ENCODE measurements around the gene CAPN11.
"Not testable (repeated sequence)": the region's sequence is repeated elsewhere in the genome, so short reads cannot be mapped to it uniquely, and the experiment has no call there.

Gene CAPN11

GRCh38 chr6:44230034-44230675, 71.5 kb downstream of the CAPN11 start:
- DNase-seq, result no peak

- not testable (repeated sequence) for DNase-seq
These were observed 72.8 kb downstream of the CAPN11 start for GRCh38 chr6:44231426-44231825.

GRCh38 chr6:44232676-44233566, 74.3 kb downstream of the CAPN11 start:
- DNase-seq, result no peak

GRCh38 chr6:44233567-44234100, 75.0 kb downstream of the CAPN11 start:
- no peak for DNase-seq
